ENCODE data around the gene PADI2. TPM values are rescaled to one million over a fixed set of nuclear protein-coding genes. Genes with fewer than 3 reads are reported as not detected.

PADI2 gene
- total and polyA plus RNA-seq, 2 of the 8 experiments (the other 6 are each of a cell fraction or from before 2014, with no cell fraction given): 1.6 to 7.5 TPM

- TF ChIP-seq, protein P1, sequence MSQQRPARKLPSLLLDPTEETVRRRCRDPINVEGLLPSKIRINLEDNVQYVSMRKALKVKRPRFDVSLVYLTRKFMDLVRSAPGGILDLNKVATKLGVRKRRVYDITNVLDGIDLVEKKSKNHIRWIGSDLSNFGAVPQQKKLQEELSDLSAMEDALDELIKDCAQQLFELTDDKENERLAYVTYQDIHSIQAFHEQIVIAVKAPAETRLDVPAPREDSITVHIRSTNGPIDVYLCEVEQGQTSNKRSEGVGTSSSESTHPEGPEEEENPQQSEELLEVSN (IDR thresholded peaks at IDR 0.05): no peak
- TF ChIP-seq EGR1 (IDR thresholded peaks at IDR 0.05; ENCODE audit: borderline replicate concordance, low read depth, low read length): no peak
- no peak for TF ChIP-seq TAF7 (optimal IDR thresholded peaks at IDR 0.05; ENCODE audit: borderline replicate concordance, low read depth, low read length)
- TF ChIP-seq KDM5A (IDR thresholded peaks at IDR 0.05; ENCODE audit: low read length): no peak
- no peak for TF ChIP-seq SIX5 (IDR thresholded peaks at IDR 0.05; ENCODE audit: low read depth, low read length)
- TF ChIP-seq, protein P2, sequence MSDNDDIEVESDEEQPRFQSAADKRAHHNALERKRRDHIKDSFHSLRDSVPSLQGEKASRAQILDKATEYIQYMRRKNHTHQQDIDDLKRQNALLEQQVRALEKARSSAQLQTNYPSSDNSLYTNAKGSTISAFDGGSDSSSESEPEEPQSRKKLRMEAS (IDR thresholded peaks at IDR 0.05): no peak
- no peak for TF ChIP-seq ATF3 (IDR thresholded peaks at IDR 0.05; ENCODE audit: insufficient read depth, low read depth, low read length)
Observed at GRCh38 chr1:17167041-17167785, 48.0 kb upstream of the PADI2 start (continued).
